ENCODE results near the gene ASCL5. TPM values are rescaled to one million over a fixed set of nuclear protein-coding genes. Genes with fewer than 3 reads are reported as not detected.

ASCL5 gene
- total RNA-seq, 6 experiments from 2014 or later = not detected

GRCh38 chr1:201115390-201115937 is 11.5 kb downstream of the ASCL5 start:
- H3K9me3 ChIP-seq = no peaks in the 10 kb centered on the region
- intact Hi-C loops (cut with DNase I) = loop anchor here in 1 of 2 donors (10.0 kb wide), 1 partner anchor 141 kb away; no protein-coding TSS in a partner anchor
- H3K4me1 ChIP-seq = no peaks in the 10 kb centered on the region
- ATAC-seq (no peak), DNase-seq (no peak)
- no peak for TF ChIP-seq POLR2A (IDR thresholded peaks at IDR 0.05)
- H3K36me3 ChIP-seq = no peaks in the 10 kb centered on the region
- 100% methylated on average over 3 of the region's 25 CpGs for WGBS (ENCODE audit: insufficient coverage, low coverage, low lambda C conversion rate, missing lambda C conversion rate)
- H3K27ac ChIP-seq = no peak overlapping the region
- no peaks in the 10 kb centered on the region for H3K27me3 ChIP-seq
- H3K4me3 ChIP-seq = no peak overlapping the region

- Histone ChIP-seq H3K4me1 (no peaks in the 10 kb centered on the region), H3K27ac (no peak overlapping the region), H3K9me3 (no peaks in the 10 kb centered on the region), H3K4me3 (peak overlapping the region; percentile 49 to 57 (median 51)), H3K36me3 (no peaks in the 10 kb centered on the region), H3K27me3 (no peaks in the 10 kb centered on the region)
- DNase-seq (peak; percentile 83 to 86 (median 84)), ATAC-seq (peak; percentile 97 to 99 (median 98))
- WGBS (ENCODE audit: insufficient coverage, low coverage, low lambda C conversion rate, missing lambda C conversion rate) = 1% methylated on average over 14 of the region's 88 CpGs
- intact Hi-C loops (cut with DNase I) = loop anchor here (5.0 to 10.0 kb wide), 2 partner anchors 140 to 142 kb away; no protein-coding TSS in a partner anchor
- no peak for TF ChIP-seq POLR2A (IDR thresholded peaks at IDR 0.05)
- TF ChIP-seq, protein P1, sequence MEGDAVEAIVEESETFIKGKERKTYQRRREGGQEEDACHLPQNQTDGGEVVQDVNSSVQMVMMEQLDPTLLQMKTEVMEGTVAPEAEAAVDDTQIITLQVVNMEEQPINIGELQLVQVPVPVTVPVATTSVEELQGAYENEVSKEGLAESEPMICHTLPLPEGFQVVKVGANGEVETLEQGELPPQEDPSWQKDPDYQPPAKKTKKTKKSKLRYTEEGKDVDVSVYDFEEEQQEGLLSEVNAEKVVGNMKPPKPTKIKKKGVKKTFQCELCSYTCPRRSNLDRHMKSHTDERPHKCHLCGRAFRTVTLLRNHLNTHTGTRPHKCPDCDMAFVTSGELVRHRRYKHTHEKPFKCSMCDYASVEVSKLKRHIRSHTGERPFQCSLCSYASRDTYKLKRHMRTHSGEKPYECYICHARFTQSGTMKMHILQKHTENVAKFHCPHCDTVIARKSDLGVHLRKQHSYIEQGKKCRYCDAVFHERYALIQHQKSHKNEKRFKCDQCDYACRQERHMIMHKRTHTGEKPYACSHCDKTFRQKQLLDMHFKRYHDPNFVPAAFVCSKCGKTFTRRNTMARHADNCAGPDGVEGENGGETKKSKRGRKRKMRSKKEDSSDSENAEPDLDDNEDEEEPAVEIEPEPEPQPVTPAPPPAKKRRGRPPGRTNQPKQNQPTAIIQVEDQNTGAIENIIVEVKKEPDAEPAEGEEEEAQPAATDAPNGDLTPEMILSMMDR (IDR thresholded peaks at IDR 0.05) = peak; percentile 77 to 83 (median 80)
Measured at GRCh38 chr1:201114245-201115131, 12.5 kb downstream of the ASCL5 start.

DNA sequence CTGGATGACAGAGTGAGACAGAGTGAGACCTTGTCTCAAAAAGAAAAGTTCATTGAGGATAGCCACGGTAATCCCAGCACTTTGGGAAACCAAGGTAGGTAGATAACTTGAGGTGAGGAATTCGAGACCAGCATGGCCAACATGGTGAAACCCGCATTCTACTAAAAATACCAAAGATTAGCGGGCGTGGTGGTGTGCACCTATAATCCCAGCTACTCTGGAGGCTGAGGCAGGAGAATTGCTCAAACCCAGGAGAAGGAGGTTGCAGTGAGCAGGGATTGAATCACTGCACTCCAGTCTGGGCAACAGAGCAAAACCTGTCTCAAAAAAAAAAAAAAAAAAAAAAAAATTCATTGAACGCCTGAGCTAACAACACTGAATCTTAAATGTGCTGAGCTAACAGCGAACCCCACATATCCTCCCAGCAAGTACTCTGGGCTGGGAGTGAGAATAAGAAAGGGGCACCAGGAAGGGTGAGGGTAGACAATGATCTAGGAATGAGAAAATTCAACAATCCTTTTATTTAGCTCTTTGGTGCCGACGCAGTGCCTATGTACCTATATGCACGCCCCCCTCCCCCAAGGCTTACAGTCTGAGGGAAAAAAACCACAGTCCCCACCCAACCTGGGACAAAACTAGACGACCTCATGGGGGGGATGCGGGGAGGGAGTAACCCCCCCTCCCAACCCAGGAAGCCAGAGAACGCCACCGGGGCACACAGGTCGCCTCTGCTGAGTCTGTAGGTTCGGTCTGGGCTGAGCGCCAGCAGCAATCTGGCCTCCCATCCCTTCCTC is 13.3 kb downstream of the ASCL5 start:
- intact Hi-C loops (cut with DNase I) = loop anchor here (5.0 to 10.0 kb wide), 2 partner anchors 139 to 141 kb away; no protein-coding TSS in a partner anchor
- TF ChIP-seq POLR2A (IDR thresholded peaks at IDR 0.05) = no peak
- TF ChIP-seq, protein P1 (IDR thresholded peaks at IDR 0.05) = no peak
- Histone ChIP-seq H3K9me3 (no peaks in the 10 kb centered on the region), H3K36me3 (no peaks in the 10 kb centered on the region), H3K27me3 (no peaks in the 10 kb centered on the region), H3K4me1 (no peaks in the 10 kb centered on the region), H3K27ac (no peak overlapping the region), H3K4me3 (peak overlapping the region in 1 of 3 donors; percentile 51)
- DNase-seq = no peak
- ATAC-seq = no peak
- 42% methylated on average over 9 of the region's 17 CpGs for WGBS (ENCODE audit: insufficient coverage, low coverage, low lambda C conversion rate, missing lambda C conversion rate)

DNA sequence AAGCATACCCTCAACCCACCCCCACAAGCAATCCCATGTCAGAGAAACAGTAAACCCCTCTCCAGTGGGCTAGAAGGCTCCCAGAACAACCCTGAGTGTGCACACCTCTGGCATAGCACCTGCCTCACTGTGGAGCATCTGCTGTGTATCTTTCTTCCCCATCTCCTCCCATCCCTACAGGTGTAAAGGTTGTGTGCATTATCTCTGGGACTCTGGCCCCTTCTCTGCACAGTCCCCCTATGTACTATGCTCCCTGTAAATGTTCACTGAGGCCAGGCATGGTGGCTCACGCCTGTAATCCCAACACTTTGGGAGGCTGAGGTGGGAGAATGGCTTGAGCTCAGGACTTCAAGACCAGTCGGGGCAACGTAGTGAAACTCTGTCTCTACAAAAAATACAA is 14.1 kb downstream of the ASCL5 start:
- 69% methylated on average over 3 of the region's 3 CpGs for WGBS (ENCODE audit: insufficient coverage, low coverage, low lambda C conversion rate, missing lambda C conversion rate)
- ATAC-seq (no peak), DNase-seq (no peak)
- intact Hi-C loops (cut with DNase I) = loop anchor here (5.0 to 10.0 kb wide), 2 partner anchors 138 to 141 kb away; no protein-coding TSS in a partner anchor
- Histone ChIP-seq H3K36me3 (no peaks in the 10 kb centered on the region), H3K9me3 (no peaks in the 10 kb centered on the region), H3K4me3 (no peak overlapping the region), H3K27me3 (no peaks in the 10 kb centered on the region), H3K27ac (no peak overlapping the region), H3K4me1 (no peaks in the 10 kb centered on the region)
- TF ChIP-seq POLR2A (IDR thresholded peaks at IDR 0.05) = no peak
- TF ChIP-seq, protein P1 (IDR thresholded peaks at IDR 0.05) = no peak
